ENCODE data around the gene SLBP. TPM values are rescaled to one million over a fixed set of nuclear protein-coding genes. Genes with fewer than 3 reads are reported as not detected.
A peak's percentile ranks its signal among the peaks of the same experiment; 100 is the strongest.
"Not testable (repeated sequence)": the region's sequence is repeated elsewhere in the genome, so short reads cannot be mapped to it uniquely, and the experiment has no call there.

Gene SLBP
- total RNA-seq, 1 donor from 2014 or later = 49.3 TPM

GRCh38 chr4:1713003-1713851 is 1.1 kb upstream of the SLBP start:
- DNase-seq (ENCODE audit: low read depth in 2 of 2) = no peak

GRCh38 chr4:1711571-1712215 is 426 bp downstream of the SLBP start:
- peak; percentile 28 to 74 for DNase-seq (ENCODE audit: low read depth in 2 of 2)

- DNase-seq (ENCODE audit: low read depth in 2 of 2) = no peak
These were observed 1.0 kb downstream of the SLBP start for GRCh38 chr4:1711055-1711570.

- DNase-seq (ENCODE audit: low read depth in 2 of 2) = no peak
These were observed 3.5 kb downstream of the SLBP start for GRCh38 chr4:1708581-1708980.

GRCh38 chr4:1706358-1706757 is 5.8 kb downstream of the SLBP start:
- DNase-seq (ENCODE audit: low read depth in 2 of 2) = no peak

GRCh38 chr4:1705732-1706131 is 6.4 kb downstream of the SLBP start:
- DNase-seq (ENCODE audit: low read depth in 2 of 2) = no peak

- no peak for DNase-seq (ENCODE audit: low read depth in 2 of 2)
These were observed 8.3 kb downstream of the SLBP start for GRCh38 chr4:1703867-1704266.

GRCh38 chr4:1701671-1702070 is 10.4 kb downstream of the SLBP start:
- DNase-seq (ENCODE audit: low read depth in 2 of 2) = not testable (repeated sequence)

- DNase-seq (ENCODE audit: low read depth in 2 of 2) = no peak
These were observed 16.2 kb downstream of the SLBP start for GRCh38 chr4:1695913-1696312.

GRCh38 chr4:1693131-1693896 is 18.8 kb downstream of the SLBP start:
- DNase-seq (ENCODE audit: low read depth in 2 of 2) = peak; percentile 62 to 82

GRCh38 chr4:1691737-1692373 is 20.3 kb downstream of the SLBP start:
- no peak for DNase-seq (ENCODE audit: low read depth in 2 of 2)

- no peak for DNase-seq (ENCODE audit: low read depth in 2 of 2)
These were observed 21.4 kb downstream of the SLBP start for GRCh38 chr4:1690698-1691097.

- DNase-seq (ENCODE audit: low read depth in 2 of 2) = no peak
These were observed 25.6 kb downstream of the SLBP start for GRCh38 chr4:1686440-1687036.

GRCh38 chr4:1685235-1686150 is 26.6 kb downstream of the SLBP start:
- DNase-seq (ENCODE audit: low read depth in 2 of 2) = no peak

GRCh38 chr4:1684506-1685234 is 27.4 kb downstream of the SLBP start:
- DNase-seq (ENCODE audit: low read depth in 2 of 2) = no peak

- DNase-seq (ENCODE audit: low read depth in 2 of 2) = peak; percentile 32 to 89
These were observed 28.2 kb downstream of the SLBP start, which contains the start of gene FAM53A for GRCh38 chr4:1683736-1684505. TSS of gene FAM53A (minus strand) at chr4:1684313. CDS start at chr4:1668741, 15,572 bp downstream.

GRCh38 chr4:1683261-1683735 is 28.8 kb downstream of the SLBP start:
- peak; percentile 3 to 44 for DNase-seq (ENCODE audit: low read depth in 2 of 2)

- no peak for DNase-seq (ENCODE audit: low read depth in 2 of 2)
These were observed 29.3 kb downstream of the SLBP start for GRCh38 chr4:1682860-1683259.

Data from dermis microvascular lymphatic vessel endothelial cell (primary cell).